ENCODE data around the gene UQCRHL. TPM values are rescaled to one million over a fixed set of nuclear protein-coding genes. Genes with fewer than 3 reads are reported as not detected.

Gene UQCRHL
- total and polyA plus RNA-seq, 2 donors (not counting 1 experiment from before 2014, with no cell fraction given): 0.98 to 1.8 TPM

GRCh38 chr1:15799004-15799867, 8.2 kb downstream of the UQCRHL start:
- Histone ChIP-seq H4K20me1 (ENCODE audit: control insufficient read depth, insufficient read depth, low read length, poor library complexity, severe bottlenecking) (no peaks in the 10 kb centered on the region), H3K9ac (ENCODE audit: low read length) (no peak overlapping the region), H3K79me2 (ENCODE audit: control insufficient read depth, insufficient read depth, low read length) (no peaks in the 10 kb centered on the region), H3K36me3 (replicated peaks in 1 of 2; ENCODE audit: control extremely low read depth in 1 of 2, control insufficient read depth in 1 of 2, extremely low read depth in 1 of 2, insufficient read depth in 2 of 2, low read length in 1 of 2) (no peaks in the 10 kb centered on the region), H3K4me3 (ENCODE audit: control extremely low read depth in 1 of 5, extremely low read depth in 1 of 5, insufficient read depth in 1 of 5, low read depth in 2 of 5, low read length in 4 of 5) (no peak overlapping the region), H3K27me3 (replicated peaks in 1 of 4; ENCODE audit: control extremely low read depth in 1 of 4, control insufficient read depth in 3 of 4, insufficient read depth in 4 of 4, low read length in 3 of 4) (peaks cover 0 to 2% (median 0%) of the 10 kb centered on the region in 4 experiments), H3K9me3 (ENCODE audit: control extremely low read depth in 1 of 3, control insufficient read depth in 2 of 3, insufficient read depth in 1 of 3, low read length in 2 of 3) (no peaks in the 10 kb centered on the region), H3K27ac (ENCODE audit: low read length in 2 of 2) (no peak overlapping the region), H3K4me2 (replicated peaks; ENCODE audit: low read depth, low read length, poor library complexity, severe bottlenecking) (no peak overlapping the region), H3K4me1 (ENCODE audit: control insufficient read depth in 2 of 2, insufficient read depth in 2 of 2, low read length in 2 of 2) (no peaks in the 10 kb centered on the region), H2AFZ (ENCODE audit: insufficient read depth, low read depth, low read length, poor library complexity, severe bottlenecking) (no peak overlapping the region)
- Mint-ChIP-seq H3K4me1 (no peaks in the 10 kb centered on the region), H3K4me3 (no peak overlapping the region), H3K9me3 (ENCODE audit: insufficient read depth) (no peaks in the 10 kb centered on the region), H3K27me3 (peaks cover 10% of the 10 kb centered on the region), H3K27ac (no peak overlapping the region)
- DNase-seq (no peak), ATAC-seq (ENCODE audit: low read depth) (peak; percentile 39)
- POLR2A ChIA-PET: interaction anchor here (0.7 kb wide), 1 partner anchor 14 kb away, joined by 5 read pairs; no protein-coding TSS in a partner anchor
- WGBS (ENCODE audit: insufficient coverage): 69% methylated on average over 9 of the region's 9 CpGs
- CTCF ChIA-PET: interaction anchor here (0.7 kb wide), 1 partner anchor 80 kb away, joined by 3 read pairs; no protein-coding TSS in a partner anchor
- TF ChIP-seq CTCF (IDR thresholded peaks at IDR 0.05) (no peak), EZH2 (IDR thresholded peaks at IDR 0.05; ENCODE audit: borderline replicate concordance, insufficient read depth, low read depth, low read length, poor library complexity, severe bottlenecking) (no peak)
- intact Hi-C loops (cut with micrococcal nuclease): no loop called here
